CD4-positive, alpha-beta T cell (primary cell): ENCODE data around the gene KCNIP4. TPM values are rescaled to one million over a fixed set of nuclear protein-coding genes. Genes with fewer than 3 reads are reported as not detected.

Experiments used
- ATAC-seq: fragments of 200-7000 bp; cut with Tn5 transposase; one replicate; pipeline ENCODE4 v1.10.0; 2022; ENCODE audit warnings: mild to moderate bottlenecking; ENCODE audit not compliant: poor library complexity
- CTCF ChIA-PET: fragments of 350-600 bp; sonication (Branson Sonifier 250); formaldehyde crosslinking; loops from one replicate; lab custom pipeline; 2021; ENCODE audit warnings: antibody characterized with exemption, inconsistent platforms; lab: Charles Lee
- POLR2A ChIA-PET: fragments of 350-600 bp; sonication (Branson Sonifier 250); formaldehyde crosslinking; loops from one replicate; lab custom pipeline; 2021; ENCODE audit warnings: antibody characterized with exemption, inconsistent platforms; lab: Charles Lee
- DNase-seq, 14 experiments: peaks; one replicate each; pipeline ENCODE4 v3.0.0-alpha.2; 2013 to 2020; ENCODE audit warnings: mixed read lengths in 2 of 14
- H3K27ac ChIP-seq, 2 donors: one replicate each; pipeline versions ENCODE4 v1.5.1 to v1.7.0; 2013; ENCODE audit warnings: low read length in 2 of 2, low read depth in 1 of 2, mild to moderate bottlenecking in 1 of 2
- H3K27me3 ChIP-seq, 2 experiments: 1 replicate in 1 of 2; 2 replicates in 1 of 2; pipeline versions ENCODE4 v1.6.1 to v1.7.0; 2013; ENCODE audit warnings: low read length in 2 of 2, control low read depth in 1 of 2, mild to moderate bottlenecking in 1 of 2, moderate library complexity in 1 of 2; ENCODE audit not compliant: insufficient read depth in 2 of 2, control insufficient read depth in 1 of 2
- H3K36me3 ChIP-seq: one replicate; pipeline ENCODE4 v1.6.1; 2013; ENCODE audit warnings: low read length, control low read depth; ENCODE audit not compliant: insufficient read depth
- H3K4me1 ChIP-seq: one replicate; pipeline ENCODE4 v1.6.1; 2013; ENCODE audit warnings: low read length, control low read depth; ENCODE audit not compliant: insufficient read depth
- H3K4me3 ChIP-seq: one replicate; pipeline ENCODE4 v1.5.1; 2013; ENCODE audit warnings: mild to moderate bottlenecking, low read length, moderate library complexity
- H3K9me3 ChIP-seq, 2 experiments: 1 replicate in 1 of 2; 2 replicates in 1 of 2; pipeline versions ENCODE4 v1.6.1 to v1.7.0; 2013; ENCODE audit warnings: low read length in 2 of 2, mild to moderate bottlenecking in 2 of 2, control low read depth in 1 of 2, moderate library complexity in 1 of 2; ENCODE audit not compliant: control insufficient read depth in 1 of 2, insufficient read depth in 1 of 2
- H3K27ac Mint-ChIP-seq: one replicate; pipeline ENCODE4 v1.8.0; 2020; ENCODE audit warnings: mixed read lengths
- H3K27me3 Mint-ChIP-seq: one replicate; pipeline ENCODE4 v1.8.0; 2021; ENCODE audit warnings: mixed read lengths
- H3K36me3 Mint-ChIP-seq: one replicate; pipeline ENCODE4 v1.8.0; 2021; ENCODE audit warnings: low read depth, mixed read lengths
- H3K4me1 Mint-ChIP-seq: one replicate; pipeline ENCODE4 v1.8.0; 2021; ENCODE audit warnings: low read depth, mixed read lengths
- H3K4me3 Mint-ChIP-seq: one replicate; pipeline ENCODE4 v1.8.0; 2020; ENCODE audit warnings: mild to moderate bottlenecking, mixed read lengths
- H3K9me3 Mint-ChIP-seq: one replicate; pipeline ENCODE4 v1.8.0; 2020; ENCODE audit warnings: mixed read lengths
- CTCF ChIP-seq: fragments of 200-600 bp; IDR thresholded peaks from one replicate; pipeline ENCODE4 v1.8.0; 2022; ENCODE audit warnings: antibody characterized with exemption, mild to moderate bottlenecking
- intact Hi-C, 2 experiments: fragments of 100-400 bp; cut with DNase I in 1 of 2; cut with micrococcal nuclease in 1 of 2; formaldehyde crosslinking; loops; one replicate each; pipeline versions ENCODE4 v1.15.1 to v1.9.0; 2023 to 2025; cut with DNase I, micrococcal nuclease
- total RNA-seq, 174 experiments: library from RNA in 2 of 174; stranded (reverse) in 2 of 174; gene quantifications; one replicate each; pipeline ENCODE4 v1.2.3 and lab custom pipeline; 2021 to 2026

The KCNIP4 gene
- total RNA-seq, 2 experiments from 2014 or later: not detected

GRCh38 chr4:21569638-21570037 is 378.9 kb downstream of the KCNIP4 start:
- Histone ChIP-seq H3K4me3 (no peak overlapping the region), H3K36me3 (no peaks in the 10 kb centered on the region), H3K9me3 (no peaks in the 10 kb centered on the region), H3K27me3 (no peaks in the 10 kb centered on the region), H3K4me1 (no peaks in the 10 kb centered on the region), H3K27ac (no peak overlapping the region)
- Mint-ChIP-seq H3K4me1 (no peaks in the 10 kb centered on the region), H3K36me3 (no peaks in the 10 kb centered on the region), H3K4me3 (no peak overlapping the region), H3K27me3 (no peaks in the 10 kb centered on the region), H3K27ac (no peak overlapping the region), H3K9me3 (peaks cover 11% of the 10 kb centered on the region)
- no peak for ATAC-seq
- ChIA-PET POLR2A (no interaction called here), CTCF (no interaction called here)
- intact Hi-C loops: no loop called here
- no peak for TF ChIP-seq CTCF
- no peak for DNase-seq

- ChIA-PET CTCF (no interaction called here), POLR2A (no interaction called here)
- Histone ChIP-seq H3K4me1 (no peaks in the 10 kb centered on the region), H3K36me3 (no peaks in the 10 kb centered on the region), H3K27ac (no peak overlapping the region), H3K27me3 (no peaks in the 10 kb centered on the region), H3K9me3 (no peaks in the 10 kb centered on the region), H3K4me3 (no peak overlapping the region)
- intact Hi-C loops: no loop called here
- ATAC-seq: no peak
- no peaks in the 10 kb centered on the region for H3K4me1 Mint-ChIP-seq
- no peak for DNase-seq
- no peak overlapping the region for H3K27ac Mint-ChIP-seq
- no peaks in the 10 kb centered on the region for H3K27me3 Mint-ChIP-seq
- no peaks in the 10 kb centered on the region for H3K36me3 Mint-ChIP-seq
- no peaks in the 10 kb centered on the region for H3K9me3 Mint-ChIP-seq
- TF ChIP-seq CTCF: no peak
- H3K4me3 Mint-ChIP-seq: no peak overlapping the region
These were observed 393.5 kb downstream of the KCNIP4 start for GRCh38 chr4:21555083-21555482.

- Histone ChIP-seq H3K27me3 (no peaks in the 10 kb centered on the region), H3K36me3 (no peaks in the 10 kb centered on the region), H3K4me3 (no peak overlapping the region), H3K27ac (no peak overlapping the region), H3K9me3 (no peaks in the 10 kb centered on the region), H3K4me1 (no peaks in the 10 kb centered on the region)
- ChIA-PET CTCF (no interaction called here), POLR2A (no interaction called here)
- Mint-ChIP-seq H3K4me1 (no peaks in the 10 kb centered on the region), H3K9me3 (no peaks in the 10 kb centered on the region), H3K27me3 (no peaks in the 10 kb centered on the region), H3K36me3 (no peaks in the 10 kb centered on the region), H3K4me3 (no peak overlapping the region), H3K27ac (no peak overlapping the region)
- no peak for TF ChIP-seq CTCF
- DNase-seq (no peak), ATAC-seq (no peak)
- intact Hi-C loops: no loop called here
These were observed 394.1 kb downstream of the KCNIP4 start for GRCh38 chr4:21554500-21554899.
